ENCODE data around the gene PLA2G2C.

The PLA2G2C gene

GRCh38 chr1:20190256-20191160 lies 4.2 kb upstream of the PLA2G2C start:
- TF ChIP-seq CTCF (IDR thresholded peaks at IDR 0.05; ENCODE audit: unreplicated experiment in 3 of 3), result no peak
- Mint-ChIP-seq H3K4me1 (peaks cover 67% of the 10 kb centered on the region), H3K9me3 (no peaks in the 10 kb centered on the region), H3K27ac (no peak overlapping the region), H3K36me3 (ENCODE audit: low read depth) (no peaks in the 10 kb centered on the region), H3K27me3 (ENCODE audit: low read depth) (peaks cover 23% of the 10 kb centered on the region), H3K4me3 (peak overlapping the region in 1 of 3 experiments; percentile 22)

GRCh38 chr1:20189664-20190063 lies 3.3 kb upstream of the PLA2G2C start:
- Mint-ChIP-seq H3K27me3 (ENCODE audit: low read depth) (peaks cover 19% of the 10 kb centered on the region), H3K4me1 (peaks cover 66% of the 10 kb centered on the region), H3K27ac (no peak overlapping the region), H3K4me3 (no peak overlapping the region), H3K36me3 (ENCODE audit: low read depth) (no peaks in the 10 kb centered on the region), H3K9me3 (no peaks in the 10 kb centered on the region)
- no peak for TF ChIP-seq CTCF (IDR thresholded peaks at IDR 0.05; ENCODE audit: unreplicated experiment in 3 of 3)

GRCh38 chr1:20188455-20188817 lies 2.1 kb upstream of the PLA2G2C start:
- Mint-ChIP-seq H3K9me3 (no peaks in the 10 kb centered on the region), H3K27ac (peak overlapping the region in 2 of 3 experiments; percentile 46 to 69), H3K4me3 (peak overlapping the region in 1 of 3 experiments; percentile 6), H3K36me3 (ENCODE audit: low read depth) (no peaks in the 10 kb centered on the region), H3K4me1 (peaks cover 62% of the 10 kb centered on the region), H3K27me3 (ENCODE audit: low read depth) (peaks cover 25% of the 10 kb centered on the region)
- no peak for TF ChIP-seq CTCF (IDR thresholded peaks at IDR 0.05; ENCODE audit: unreplicated experiment in 3 of 3)

GRCh38 chr1:20187813-20188454 lies 1.6 kb upstream of the PLA2G2C start:
- Mint-ChIP-seq H3K4me1 (peaks cover 60% of the 10 kb centered on the region), H3K36me3 (ENCODE audit: low read depth) (no peaks in the 10 kb centered on the region), H3K27ac (peak overlapping the region in 2 of 3 experiments; percentile 46 to 69), H3K27me3 (ENCODE audit: low read depth) (peaks cover 24% of the 10 kb centered on the region), H3K4me3 (peak overlapping the region in 1 of 3 experiments; percentile 6), H3K9me3 (no peaks in the 10 kb centered on the region)
- no peak for TF ChIP-seq CTCF (IDR thresholded peaks at IDR 0.05; ENCODE audit: unreplicated experiment in 3 of 3)

GRCh38 chr1:20187103-20187812 lies 940 bp upstream of the PLA2G2C start:
- H3K27ac Mint-ChIP-seq, result peak overlapping the region in 2 of 3 experiments; percentile 46 to 69
- H3K4me1 Mint-ChIP-seq, result peaks cover 53% of the 10 kb centered on the region
- H3K36me3 Mint-ChIP-seq (ENCODE audit: low read depth), result no peaks in the 10 kb centered on the region
- no peak for TF ChIP-seq CTCF (IDR thresholded peaks at IDR 0.05; ENCODE audit: unreplicated experiment in 3 of 3)
- H3K9me3 Mint-ChIP-seq, result no peaks in the 10 kb centered on the region
- H3K27me3 Mint-ChIP-seq (ENCODE audit: low read depth), result peaks cover 17% of the 10 kb centered on the region
- peak overlapping the region; percentile 76 to 85 (median 80) for H3K4me3 Mint-ChIP-seq

Measured in nephron (organoid).